Measurements from ENCODE around the gene MST1R. TPM values are rescaled to one million over a fixed set of nuclear protein-coding genes. Genes with fewer than 3 reads are reported as not detected.

The MST1R gene
- total and polyA plus RNA-seq, 2 donors (not counting 3 experiments of a cell fraction or from before 2014, with no cell fraction given): 0.93 to 2.4 TPM

DNA sequence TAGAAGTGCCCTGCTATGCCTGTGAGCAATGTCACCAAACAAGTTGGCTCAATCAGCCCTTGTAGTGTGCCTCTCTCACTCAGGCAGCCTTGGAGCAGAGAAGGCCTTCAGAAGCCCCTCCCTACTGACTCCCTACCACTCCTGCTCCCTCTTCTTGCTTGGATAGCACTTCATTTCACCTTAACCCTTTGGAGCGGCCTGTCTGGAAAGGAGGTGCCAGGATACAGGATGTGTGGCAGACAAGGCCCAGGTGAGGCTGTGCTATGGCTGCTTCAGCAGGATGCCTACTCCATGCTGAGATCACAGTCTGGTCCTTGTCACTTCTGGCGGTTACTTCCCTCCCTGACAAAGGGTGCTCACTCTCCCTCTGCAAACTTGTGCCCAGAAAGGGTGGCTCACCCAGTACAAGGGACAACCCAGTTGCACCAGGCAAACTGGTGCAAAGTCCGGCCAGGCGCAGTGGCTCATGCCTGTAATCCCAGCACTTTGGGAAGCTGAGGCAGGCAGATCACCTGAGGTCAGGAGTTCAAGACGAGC lies 24.9 kb upstream of the MST1R start:
- no peaks in the 10 kb centered on the region for H3K9me1 ChIP-seq (replicated peaks; ENCODE audit: control insufficient read depth, extremely low read depth, insufficient read depth, low read length)
- H3K4me1 ChIP-seq (ENCODE audit: control insufficient read depth, extremely low read depth, insufficient read depth, low read length): peaks cover 5% of the 10 kb centered on the region
- no peak overlapping the region for H3K4me3 ChIP-seq (replicated peaks in 1 of 3; ENCODE audit: insufficient read depth in 1 of 3, low read depth in 1 of 3, low read length in 3 of 3)
- H2AFZ ChIP-seq (ENCODE audit: low read depth, low read length): no peak overlapping the region
- no peak for TF ChIP-seq FOS (IDR thresholded peaks at IDR 0.05; ENCODE audit: borderline replicate concordance, insufficient read depth, low read length)
- no peak for TF ChIP-seq EZH2 (IDR thresholded peaks at IDR 0.05; ENCODE audit: borderline replicate concordance, low read depth, low read length, severe bottlenecking)
- TF ChIP-seq POLR2A (IDR thresholded peaks at IDR 0.05; ENCODE audit: low read depth, low read length): no peak
- TF ChIP-seq, protein P1, sequence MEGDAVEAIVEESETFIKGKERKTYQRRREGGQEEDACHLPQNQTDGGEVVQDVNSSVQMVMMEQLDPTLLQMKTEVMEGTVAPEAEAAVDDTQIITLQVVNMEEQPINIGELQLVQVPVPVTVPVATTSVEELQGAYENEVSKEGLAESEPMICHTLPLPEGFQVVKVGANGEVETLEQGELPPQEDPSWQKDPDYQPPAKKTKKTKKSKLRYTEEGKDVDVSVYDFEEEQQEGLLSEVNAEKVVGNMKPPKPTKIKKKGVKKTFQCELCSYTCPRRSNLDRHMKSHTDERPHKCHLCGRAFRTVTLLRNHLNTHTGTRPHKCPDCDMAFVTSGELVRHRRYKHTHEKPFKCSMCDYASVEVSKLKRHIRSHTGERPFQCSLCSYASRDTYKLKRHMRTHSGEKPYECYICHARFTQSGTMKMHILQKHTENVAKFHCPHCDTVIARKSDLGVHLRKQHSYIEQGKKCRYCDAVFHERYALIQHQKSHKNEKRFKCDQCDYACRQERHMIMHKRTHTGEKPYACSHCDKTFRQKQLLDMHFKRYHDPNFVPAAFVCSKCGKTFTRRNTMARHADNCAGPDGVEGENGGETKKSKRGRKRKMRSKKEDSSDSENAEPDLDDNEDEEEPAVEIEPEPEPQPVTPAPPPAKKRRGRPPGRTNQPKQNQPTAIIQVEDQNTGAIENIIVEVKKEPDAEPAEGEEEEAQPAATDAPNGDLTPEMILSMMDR (IDR thresholded peaks at IDR 0.05; ENCODE audit: extremely low read depth in 1 of 2, insufficient read depth in 1 of 2, low read depth in 1 of 2, low read length in 2 of 2): no peak
- DNase-seq (ENCODE audit: low read depth, low spot score) (no peak), FAIRE-seq (no peak)
- dilution Hi-C loops (cut with MboI; ENCODE audit: extremely low pct_ligation_motif_present, low sequenced_read_pairs): no loop called here
- no peak overlapping the region for H3K4me2 ChIP-seq (ENCODE audit: insufficient read depth, low read length)
- no peaks in the 10 kb centered on the region for H4K20me1 ChIP-seq (replicated peaks; ENCODE audit: control insufficient read depth, extremely low read depth, insufficient read depth, low read length)
- H3K27me3 ChIP-seq (ENCODE audit: control insufficient read depth in 2 of 2, insufficient read depth in 2 of 2, low read length in 2 of 2): no peaks in the 10 kb centered on the region
- TSS peak; percentile 36 for BruUV-seq (replicated peaks)
- peaks cover 6% of the 10 kb centered on the region for H3K79me2 ChIP-seq (ENCODE audit: control insufficient read depth, insufficient read depth, low read length)
- ChIA-PET CTCF (interaction anchor here (1.5 to 1.8 kb wide), 3 partner anchors 11 to 389 kb away, joined by 5 to 16 read pairs (median 8); partner anchors contain the start of gene RBM6), POLR2A (no interaction called here)
- H3K27ac ChIP-seq (ENCODE audit: insufficient read depth, low read depth, low read length): no peak overlapping the region
- no peaks in the 10 kb centered on the region for H3K9me3 ChIP-seq (replicated peaks; ENCODE audit: control insufficient read depth, insufficient read depth, low read length)
- no peak overlapping the region for H3K9ac ChIP-seq (replicated peaks; ENCODE audit: extremely low read depth, insufficient read depth, low read length)
- H3K36me3 ChIP-seq (ENCODE audit: control insufficient read depth in 2 of 2, extremely low read depth in 1 of 2, insufficient read depth in 2 of 2, low read length in 2 of 2): no peaks in the 10 kb centered on the region
- intact Hi-C loops (cut with micrococcal nuclease): loop anchor here (1.0 kb wide), 1 partner anchor 11 kb away; no protein-coding TSS in a partner anchor

DNA sequence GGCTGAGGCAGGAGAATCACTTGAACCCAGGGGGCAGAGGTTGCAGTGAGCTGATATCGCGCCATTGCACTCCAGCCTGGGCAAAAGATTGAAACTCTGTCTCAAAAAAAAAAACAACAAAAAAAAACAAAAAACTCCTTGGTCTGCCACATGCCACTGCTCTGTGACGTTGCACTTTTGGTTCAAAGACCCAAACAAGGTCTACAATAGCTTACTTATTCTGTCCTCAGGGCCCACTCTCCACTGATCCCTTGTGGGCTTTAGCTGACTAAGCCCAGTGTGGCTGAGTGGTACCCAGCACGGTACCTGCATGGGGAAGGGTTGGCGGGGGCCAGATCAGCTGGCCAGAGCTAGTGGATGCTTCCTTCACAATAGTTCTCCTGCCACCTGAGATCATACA lies 24.1 kb upstream of the MST1R start:
- POLR2A ChIA-PET: no interaction called here
- TF ChIP-seq POLR2A (IDR thresholded peaks at IDR 0.05; ENCODE audit: low read depth, low read length): no peak

More for the DNA sequence above, 24.1 kb upstream of the MST1R start:
- H3K79me2 ChIP-seq (ENCODE audit: control insufficient read depth, insufficient read depth, low read length): peaks cover 6% of the 10 kb centered on the region
- no peak overlapping the region for H2AFZ ChIP-seq (ENCODE audit: low read depth, low read length)
- no peak overlapping the region for H3K27ac ChIP-seq (ENCODE audit: insufficient read depth, low read depth, low read length)
- H3K4me3 ChIP-seq (replicated peaks in 1 of 3; ENCODE audit: insufficient read depth in 1 of 3, low read depth in 1 of 3, low read length in 3 of 3): no peak overlapping the region
- dilution Hi-C loops (cut with MboI; ENCODE audit: extremely low pct_ligation_motif_present, low sequenced_read_pairs): no loop called here
- H3K9ac ChIP-seq (replicated peaks; ENCODE audit: extremely low read depth, insufficient read depth, low read length): no peak overlapping the region
- H3K9me1 ChIP-seq (replicated peaks; ENCODE audit: control insufficient read depth, extremely low read depth, insufficient read depth, low read length): no peaks in the 10 kb centered on the region
- DNase-seq (ENCODE audit: low read depth, low spot score) (no peak), FAIRE-seq (no peak)
- no TSS peak for BruUV-seq (replicated peaks)
- no peaks in the 10 kb centered on the region for H3K36me3 ChIP-seq (ENCODE audit: control insufficient read depth in 2 of 2, extremely low read depth in 1 of 2, insufficient read depth in 2 of 2, low read length in 2 of 2)
- H3K4me2 ChIP-seq (ENCODE audit: insufficient read depth, low read length): no peak overlapping the region
- H3K9me3 ChIP-seq (replicated peaks; ENCODE audit: control insufficient read depth, insufficient read depth, low read length): no peaks in the 10 kb centered on the region
- H3K27me3 ChIP-seq (ENCODE audit: control insufficient read depth in 2 of 2, insufficient read depth in 2 of 2, low read length in 2 of 2): no peaks in the 10 kb centered on the region
- no peaks in the 10 kb centered on the region for H4K20me1 ChIP-seq (replicated peaks; ENCODE audit: control insufficient read depth, extremely low read depth, insufficient read depth, low read length)
- intact Hi-C loops (cut with micrococcal nuclease): no loop called here
- peaks cover 5% of the 10 kb centered on the region for H3K4me1 ChIP-seq (ENCODE audit: control insufficient read depth, extremely low read depth, insufficient read depth, low read length)
- CTCF ChIA-PET: no interaction called here
